KOPT-K1 (cell line): ENCODE data around the gene DOK5.

Experiments
- H3K27ac ChIP-seq: fragments of 200-600 bp; sonication (generic); 2 replicates; pipeline ENCODE4 v1.5.1; 2016; ENCODE audit warnings: antibody characterized with exemption, mild to moderate bottlenecking, low read depth, low read length; ENCODE audit not compliant: poor library complexity, severe bottlenecking
- H3K36me3 ChIP-seq: fragments of 200-600 bp; sonication (generic); 2 replicates; pipeline ENCODE4 v1.5.1; 2017; ENCODE audit warnings: antibody characterized with exemption, mild to moderate bottlenecking, low read length, moderate library complexity; ENCODE audit not compliant: insufficient read depth
- H3K9me3 ChIP-seq: fragments of 200-600 bp; sonication (generic); 2 replicates; pipeline ENCODE4 v1.5.1; 2017; ENCODE audit warnings: antibody characterized with exemption, low read length, mild to moderate bottlenecking; ENCODE audit not compliant: insufficient read depth, poor library complexity, severe bottlenecking

Gene DOK5

DNA sequence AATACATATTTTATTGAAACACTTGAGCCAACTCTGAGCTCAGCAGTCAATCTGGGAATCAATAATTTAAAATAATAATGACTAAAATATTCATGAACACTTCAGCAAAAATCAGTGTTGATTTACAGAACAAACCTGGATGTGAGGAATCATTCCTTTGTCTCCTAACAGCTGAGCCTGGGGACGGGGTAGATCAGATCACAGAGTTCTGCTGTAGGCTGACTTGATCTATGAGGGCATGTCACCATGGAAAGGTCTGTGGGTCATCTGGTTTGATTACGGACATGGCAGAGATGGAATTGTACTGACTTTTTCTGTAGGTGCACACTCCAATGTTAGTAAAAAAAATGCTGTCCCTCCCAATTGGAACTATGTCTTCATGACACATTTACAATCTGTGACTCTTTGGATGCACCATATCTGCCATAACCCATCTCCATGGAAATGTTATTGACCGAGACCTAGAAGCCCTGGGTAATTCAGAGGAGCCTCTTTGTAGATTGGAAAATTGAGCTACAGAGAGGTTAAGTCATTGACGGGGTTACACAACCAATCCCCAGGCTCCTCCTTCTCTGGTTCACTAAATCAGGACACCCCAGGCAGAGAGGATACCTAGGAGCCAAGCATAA lies 114.1 kb downstream of the DOK5 start:
- Histone ChIP-seq H3K9me3 (no peaks in the 10 kb centered on the region), H3K36me3 (no peaks in the 10 kb centered on the region), H3K27ac (no peak overlapping the region)

DNA sequence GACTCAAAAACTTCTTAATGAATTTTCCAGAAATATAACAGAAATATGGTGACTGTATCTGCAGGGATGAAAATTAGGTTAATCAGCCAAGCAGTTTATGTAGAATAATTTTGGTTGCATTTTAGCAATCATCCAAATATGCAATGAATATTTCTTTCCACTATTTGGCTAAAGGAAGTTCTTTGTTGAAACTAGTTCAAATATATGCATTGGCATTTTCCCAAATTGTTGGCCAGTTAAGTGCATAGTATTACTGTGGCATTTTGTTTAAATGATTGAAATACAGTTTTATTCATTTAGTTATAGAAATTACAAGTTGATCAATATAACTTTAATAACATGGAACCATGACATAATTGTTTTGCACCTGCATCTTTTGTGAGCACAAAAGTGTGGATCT lies 115.5 kb downstream of the DOK5 start:
- Histone ChIP-seq H3K27ac (no peak overlapping the region), H3K36me3 (no peaks in the 10 kb centered on the region), H3K9me3 (no peaks in the 10 kb centered on the region)

GRCh38 chr20:54596651-54597050 lies 121.3 kb downstream of the DOK5 start:
- Histone ChIP-seq H3K36me3 (no peaks in the 10 kb centered on the region), H3K27ac (no peak overlapping the region), H3K9me3 (peaks cover 8% of the 10 kb centered on the region)

DNA sequence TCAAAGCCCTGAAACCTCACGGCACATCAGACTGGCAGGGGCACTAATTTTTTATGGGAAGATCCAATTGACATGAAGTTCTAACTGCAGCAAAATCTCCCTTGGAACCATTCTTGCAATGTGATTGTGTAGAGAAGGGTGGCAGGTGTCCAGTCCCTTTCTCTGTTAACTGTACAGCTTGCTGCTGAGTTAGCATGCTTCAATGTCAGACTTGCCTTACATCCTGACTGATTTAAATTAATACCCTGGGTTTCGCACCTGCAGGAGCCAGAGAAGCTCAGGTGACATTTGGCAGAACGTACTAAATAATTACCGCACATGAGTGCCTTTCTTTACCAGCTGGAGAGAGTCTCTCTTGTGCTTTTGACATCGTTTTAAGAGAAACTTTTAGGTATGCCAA lies 123.0 kb downstream of the DOK5 start:
- no peaks in the 10 kb centered on the region for H3K36me3 ChIP-seq
- H3K27ac ChIP-seq = no peak overlapping the region
- peaks cover 8% of the 10 kb centered on the region for H3K9me3 ChIP-seq

GRCh38 chr20:54600634-54601033 lies 125.2 kb downstream of the DOK5 start:
- no peaks in the 10 kb centered on the region for H3K36me3 ChIP-seq
- peaks cover 8% of the 10 kb centered on the region for H3K9me3 ChIP-seq
- no peak overlapping the region for H3K27ac ChIP-seq

- Histone ChIP-seq H3K9me3 (peaks cover 8% of the 10 kb centered on the region), H3K27ac (no peak overlapping the region), H3K36me3 (no peaks in the 10 kb centered on the region)
Measured at GRCh38 chr20:54601831-54602515, 126.6 kb downstream of the DOK5 start.

- Histone ChIP-seq H3K27ac (no peak overlapping the region), H3K9me3 (peaks cover under 1% of the 10 kb centered on the region), H3K36me3 (no peaks in the 10 kb centered on the region)
Measured at GRCh38 chr20:54605319-54605718, 129.9 kb downstream of the DOK5 start.

DNA sequence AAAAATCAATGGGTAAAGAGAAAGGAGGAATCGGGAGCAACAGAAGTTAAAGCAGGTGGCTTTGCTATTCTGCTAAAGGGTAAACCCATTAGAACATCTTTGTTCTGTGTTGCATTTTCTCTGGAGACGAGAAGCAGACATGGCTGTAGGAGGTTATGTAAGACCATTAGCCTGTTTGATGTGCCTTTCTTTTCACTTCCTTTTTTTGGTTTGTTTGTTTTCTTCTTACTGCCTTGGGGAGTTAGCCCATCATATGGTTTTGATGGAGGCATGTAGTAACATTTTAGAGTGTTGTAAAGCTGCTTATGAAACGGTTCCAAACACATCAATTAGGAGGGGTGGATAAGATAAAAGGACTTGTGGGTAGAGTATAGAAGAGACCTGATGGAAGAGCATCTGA lies 131.0 kb downstream of the DOK5 start:
- Histone ChIP-seq H3K9me3 (no peaks in the 10 kb centered on the region), H3K36me3 (no peaks in the 10 kb centered on the region), H3K27ac (no peak overlapping the region)

DNA sequence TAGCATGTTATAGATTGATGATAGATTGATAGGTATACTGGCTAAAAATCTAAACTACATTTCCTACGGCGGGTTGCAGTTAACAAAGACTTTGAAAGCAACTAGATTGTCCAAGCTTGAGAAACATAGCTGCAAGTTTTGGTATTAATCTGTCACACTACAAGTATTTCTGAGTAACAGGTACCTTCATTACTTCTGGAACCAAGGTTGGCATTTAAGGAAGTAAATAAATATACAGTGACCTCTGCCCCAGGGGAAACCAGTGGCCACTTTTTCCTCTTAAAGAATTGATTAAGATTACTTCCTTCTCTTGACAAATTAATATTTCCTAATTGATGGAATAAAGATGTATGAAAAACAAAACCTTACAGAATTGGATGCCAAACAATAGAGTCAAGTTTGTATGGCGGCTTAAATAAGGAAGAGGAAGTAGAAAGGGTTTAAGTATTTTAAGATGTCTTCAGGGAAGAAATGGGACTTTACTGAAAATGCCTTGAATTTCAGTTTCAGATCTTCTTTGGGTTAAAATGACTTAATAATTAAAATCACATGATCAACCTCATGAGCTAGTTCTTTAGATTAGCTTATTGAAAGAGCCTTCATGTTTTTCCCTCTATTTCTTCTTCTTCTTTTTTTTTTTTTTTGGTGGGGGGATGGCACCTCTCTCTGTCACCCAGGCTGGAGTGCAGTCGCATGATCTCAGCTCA lies 132.8 kb downstream of the DOK5 start:
- no peaks in the 10 kb centered on the region for H3K9me3 ChIP-seq
- H3K36me3 ChIP-seq = no peaks in the 10 kb centered on the region
- no peak overlapping the region for H3K27ac ChIP-seq

GRCh38 chr20:54608943-54609342 lies 133.6 kb downstream of the DOK5 start:
- Histone ChIP-seq H3K36me3 (no peaks in the 10 kb centered on the region), H3K27ac (no peak overlapping the region), H3K9me3 (no peaks in the 10 kb centered on the region)

DNA sequence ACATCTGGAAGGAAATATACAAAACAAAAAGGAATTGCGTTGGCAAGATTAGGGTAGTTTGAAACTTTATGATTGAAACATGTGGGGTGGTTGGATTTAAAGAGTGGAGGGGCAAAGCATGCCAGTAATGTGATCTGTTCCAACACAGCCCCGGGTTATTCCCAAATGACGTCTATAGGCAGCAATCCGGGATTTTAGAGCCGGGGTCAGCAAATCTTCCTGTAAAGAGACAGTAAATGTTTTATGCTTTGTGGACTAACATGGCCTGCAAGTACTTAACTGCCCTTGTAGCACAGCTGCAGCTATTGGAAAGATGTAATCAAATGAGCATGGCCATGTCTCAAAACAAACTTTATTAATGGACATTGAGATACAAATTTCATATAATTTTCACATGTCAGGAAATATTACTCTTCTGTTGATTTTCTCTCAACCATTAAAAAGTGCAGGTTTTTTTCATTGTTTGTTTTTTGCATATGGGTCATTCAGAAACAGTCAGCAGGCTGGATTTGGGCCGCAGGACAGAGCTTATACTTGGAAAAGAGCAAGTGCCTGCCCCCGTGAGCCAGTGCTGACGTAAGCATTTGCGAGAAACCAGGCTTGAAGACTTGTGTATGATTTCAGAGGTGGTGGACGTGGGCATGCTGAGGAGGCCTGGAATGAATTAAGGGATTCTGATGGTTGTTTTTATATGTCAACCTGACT lies 136.5 kb downstream of the DOK5 start:
- Histone ChIP-seq H3K27ac (no peak overlapping the region), H3K9me3 (no peaks in the 10 kb centered on the region), H3K36me3 (no peaks in the 10 kb centered on the region)

DNA sequence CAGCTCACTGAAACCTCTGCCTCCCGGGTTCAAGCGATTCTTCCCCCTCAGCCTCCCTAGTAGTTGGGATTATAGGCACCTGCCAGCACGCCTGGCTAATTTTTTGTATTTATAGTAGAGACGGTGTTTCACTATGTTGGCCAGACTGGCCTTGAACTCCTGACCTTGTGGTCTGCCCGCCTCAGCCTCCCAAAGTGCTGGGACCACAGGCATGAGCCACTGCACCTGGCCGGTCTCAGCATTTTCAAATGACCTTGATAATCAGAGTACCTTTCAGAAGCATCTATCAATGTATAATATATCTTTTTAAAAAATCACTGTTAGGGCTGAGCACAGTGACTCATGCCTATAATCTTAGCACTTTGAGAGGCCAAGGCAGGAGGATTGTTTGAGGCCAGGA lies 143.0 kb downstream of the DOK5 start:
- H3K36me3 ChIP-seq = no peaks in the 10 kb centered on the region
- no peak overlapping the region for H3K27ac ChIP-seq
- no peaks in the 10 kb centered on the region for H3K9me3 ChIP-seq

- no peaks in the 10 kb centered on the region for H3K9me3 ChIP-seq
- no peak overlapping the region for H3K27ac ChIP-seq
- H3K36me3 ChIP-seq = no peaks in the 10 kb centered on the region
Measured at GRCh38 chr20:54619181-54619580, 143.8 kb downstream of the DOK5 start.

DNA sequence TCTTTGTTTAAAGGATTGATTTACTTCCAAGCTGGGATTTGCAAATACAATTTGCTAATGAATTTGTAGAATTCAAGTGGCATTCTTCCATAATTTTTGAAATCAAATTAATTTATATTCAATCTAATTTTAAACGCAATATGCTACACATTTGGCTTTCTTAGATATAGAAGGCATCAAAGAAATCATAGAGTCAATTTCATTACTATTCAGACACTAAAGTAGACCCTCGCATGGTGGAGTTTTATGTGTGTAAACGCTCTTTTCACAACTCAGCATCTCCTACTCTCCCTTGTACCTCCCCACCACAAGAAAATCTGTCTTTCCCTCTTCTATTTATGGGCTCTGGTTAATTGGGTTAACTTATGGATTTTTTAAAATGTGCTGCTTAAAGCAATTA lies 144.3 kb downstream of the DOK5 start:
- Histone ChIP-seq H3K36me3 (no peaks in the 10 kb centered on the region), H3K9me3 (no peaks in the 10 kb centered on the region), H3K27ac (no peak overlapping the region)

DNA sequence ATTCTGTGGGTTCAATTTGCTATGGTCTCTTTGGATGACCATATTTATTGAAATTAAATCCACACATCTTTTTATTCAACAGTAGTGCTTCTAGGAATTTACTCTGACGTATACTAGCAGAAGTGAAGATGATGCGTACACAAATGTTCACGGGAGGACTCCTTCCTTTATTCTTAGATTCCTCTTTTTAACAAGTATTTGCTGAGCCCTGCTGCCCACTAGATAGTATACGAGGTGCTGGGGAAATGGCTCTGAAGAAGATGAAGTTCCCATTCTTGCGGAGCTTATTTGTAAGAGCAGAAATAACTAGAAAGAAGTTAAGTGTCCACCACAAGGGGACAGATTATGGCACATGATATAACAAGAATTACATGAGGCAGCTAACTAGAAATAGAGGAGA lies 145.2 kb downstream of the DOK5 start:
- Histone ChIP-seq H3K9me3 (no peaks in the 10 kb centered on the region), H3K27ac (no peak overlapping the region), H3K36me3 (no peaks in the 10 kb centered on the region)
